Osteoblast (primary cell): Measurements from ENCODE around the gene PACS2. TPM values are rescaled to one million over a fixed set of nuclear protein-coding genes. Genes with fewer than 3 reads are reported as not detected.

Source experiments
- DNase-seq: peaks from one replicate; pipeline ENCODE4 v3.0.0; 2011; ENCODE audit warnings: low spot score, mixed read lengths; ENCODE audit not compliant: insufficient read length; ENCODE audit errors: missing footprints
- H2AFZ ChIP-seq: 2 replicates; pipeline ENCODE4 v1.6.0; 2011; ENCODE audit warnings: mild to moderate bottlenecking, low read length
- H3K27ac ChIP-seq: 2 replicates; pipeline ENCODE4 v1.5.1; 2011; ENCODE audit warnings: mild to moderate bottlenecking, low read depth, low read length, moderate library complexity
- H3K27me3 ChIP-seq: 2 replicates; pipeline ENCODE4 v1.6.0; 2012; ENCODE audit warnings: mild to moderate bottlenecking, control low read depth, inconsistent platforms, low read length, moderate library complexity; ENCODE audit not compliant: insufficient read depth
- H3K36me3 ChIP-seq: 2 replicates; pipeline ENCODE4 v1.5.1; 2011; ENCODE audit warnings: mild to moderate bottlenecking, low read length, control low read depth, moderate library complexity; ENCODE audit not compliant: insufficient read depth
- H3K4me1 ChIP-seq: 2 replicates; pipeline ENCODE4 v1.5.1; 2011; ENCODE audit warnings: mild to moderate bottlenecking, low read length, control low read depth, moderate library complexity; ENCODE audit not compliant: insufficient read depth
- H3K4me2 ChIP-seq: 2 replicates; pipeline ENCODE4 v1.6.0; 2011; ENCODE audit warnings: mild to moderate bottlenecking, low read length; ENCODE audit not compliant: insufficient read depth
- H3K4me3 ChIP-seq: fragments of 200-600 bp; sonication (generic); 3 replicates; pipeline ENCODE4 v1.5.1; 2012; ENCODE audit warnings: mild to moderate bottlenecking, low read length, inconsistent platforms; ENCODE audit not compliant: insufficient read depth
- H3K79me2 ChIP-seq: 2 replicates; pipeline ENCODE4 v1.6.0; 2012; ENCODE audit warnings: mild to moderate bottlenecking, low read length, control low read depth, inconsistent platforms; ENCODE audit not compliant: insufficient read depth
- H3K9me3 ChIP-seq: 2 replicates; pipeline ENCODE4 v1.5.1; 2011; ENCODE audit warnings: low read depth, low read length, control low read depth
- H4K20me1 ChIP-seq: 2 replicates; pipeline ENCODE4 v1.6.0; 2012; ENCODE audit warnings: mild to moderate bottlenecking, low read length, control low read depth; ENCODE audit not compliant: insufficient read depth
- total RNA-seq: library from RNA; depleted of rRNA; stranded (reverse); fragments of >200 nt; gene quantifications from 2 replicates; pipeline ENCODE4 v1.2.3, GENCODE V29; 2012
- TF ChIP-seq, protein P1 (sequence below): IDR thresholded peaks from 2 replicates; pipeline ENCODE4 v1.5.1; 2011; ENCODE audit warnings: mild to moderate bottlenecking, low read depth, low read length, moderate library complexity; ENCODE audit errors: extremely low read depth

PACS2 gene
- total RNA-seq, 1 donor, result 81.1 TPM

DNA sequence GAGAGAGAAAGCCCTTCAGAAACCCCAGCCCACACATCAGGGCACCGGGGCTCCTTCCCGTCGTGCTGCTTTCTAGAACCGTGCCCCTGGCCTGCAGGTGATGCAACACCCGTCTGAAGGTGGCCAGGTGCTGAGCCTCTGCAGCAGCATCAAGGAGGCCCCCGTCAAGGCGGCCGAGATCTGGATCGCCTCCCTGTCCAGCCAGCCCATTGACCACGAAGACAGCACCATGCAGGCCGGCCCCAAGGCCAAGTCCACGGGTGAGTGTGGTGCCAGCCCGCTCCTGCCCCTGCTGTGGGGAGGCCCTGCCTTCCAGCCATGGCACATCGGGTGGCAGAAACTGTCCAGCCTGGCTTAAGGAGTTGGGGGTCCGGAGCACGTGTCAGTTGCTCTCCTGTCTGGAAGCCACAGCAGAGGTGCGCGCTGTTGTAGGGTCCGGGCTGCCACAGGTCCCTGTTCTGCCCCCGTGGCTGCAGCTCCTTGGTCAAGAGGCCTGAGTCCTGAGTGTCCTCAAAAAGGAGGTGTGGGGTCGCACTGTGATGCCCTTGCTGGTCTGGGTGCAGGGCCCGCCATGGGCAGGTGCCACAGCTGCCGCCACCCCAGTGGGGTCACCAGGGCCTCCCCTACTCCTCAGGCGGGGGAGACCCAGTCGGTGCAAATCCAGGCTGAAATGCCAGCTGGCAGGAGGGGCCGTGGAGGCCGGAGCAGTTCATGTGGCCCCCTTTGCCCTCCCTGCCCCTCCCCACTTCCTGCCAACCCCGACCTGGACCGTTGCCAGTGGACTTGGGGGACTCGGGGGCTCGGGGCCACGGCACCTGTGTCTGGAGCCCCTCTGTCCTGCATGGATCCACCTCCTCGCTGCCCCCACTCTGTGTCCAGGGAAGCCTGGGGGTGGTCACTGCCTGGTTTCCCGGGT is 52.8 kb downstream of the PACS2 start:
- H3K79me2 ChIP-seq, result no peaks in the 10 kb centered on the region

DNA sequence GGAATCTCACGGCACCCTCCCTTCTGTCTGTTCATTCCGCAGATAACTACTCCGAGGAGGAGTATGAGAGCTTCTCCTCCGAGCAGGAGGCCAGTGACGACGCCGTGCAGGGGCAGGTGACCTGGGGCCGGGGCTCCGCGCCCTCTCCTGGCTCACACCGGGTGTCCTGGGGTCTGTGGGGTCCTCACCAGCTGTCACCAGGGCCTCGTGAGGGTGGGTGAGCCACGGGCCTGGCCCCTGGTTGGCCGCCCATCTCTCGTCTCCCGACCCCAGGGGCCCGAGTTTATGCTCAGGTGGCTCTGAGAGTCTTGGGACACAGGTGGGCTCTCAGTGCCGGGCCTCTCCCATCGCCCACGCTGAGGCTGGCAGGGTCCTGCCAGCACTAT is 53.5 kb downstream of the PACS2 start:
- DNase-seq, result no peak
- Histone ChIP-seq H3K27me3 (no peaks in the 10 kb centered on the region), H3K27ac (no peak overlapping the region), H3K9me3 (no peaks in the 10 kb centered on the region), H3K36me3 (peaks cover 4% of the 10 kb centered on the region), H3K4me1 (no peaks in the 10 kb centered on the region), H3K4me3 (no peak overlapping the region), H3K79me2 (no peaks in the 10 kb centered on the region), H4K20me1 (peaks cover 10% of the 10 kb centered on the region), H2AFZ (no peak overlapping the region), H3K4me2 (no peak overlapping the region)
- TF ChIP-seq, protein P1, sequence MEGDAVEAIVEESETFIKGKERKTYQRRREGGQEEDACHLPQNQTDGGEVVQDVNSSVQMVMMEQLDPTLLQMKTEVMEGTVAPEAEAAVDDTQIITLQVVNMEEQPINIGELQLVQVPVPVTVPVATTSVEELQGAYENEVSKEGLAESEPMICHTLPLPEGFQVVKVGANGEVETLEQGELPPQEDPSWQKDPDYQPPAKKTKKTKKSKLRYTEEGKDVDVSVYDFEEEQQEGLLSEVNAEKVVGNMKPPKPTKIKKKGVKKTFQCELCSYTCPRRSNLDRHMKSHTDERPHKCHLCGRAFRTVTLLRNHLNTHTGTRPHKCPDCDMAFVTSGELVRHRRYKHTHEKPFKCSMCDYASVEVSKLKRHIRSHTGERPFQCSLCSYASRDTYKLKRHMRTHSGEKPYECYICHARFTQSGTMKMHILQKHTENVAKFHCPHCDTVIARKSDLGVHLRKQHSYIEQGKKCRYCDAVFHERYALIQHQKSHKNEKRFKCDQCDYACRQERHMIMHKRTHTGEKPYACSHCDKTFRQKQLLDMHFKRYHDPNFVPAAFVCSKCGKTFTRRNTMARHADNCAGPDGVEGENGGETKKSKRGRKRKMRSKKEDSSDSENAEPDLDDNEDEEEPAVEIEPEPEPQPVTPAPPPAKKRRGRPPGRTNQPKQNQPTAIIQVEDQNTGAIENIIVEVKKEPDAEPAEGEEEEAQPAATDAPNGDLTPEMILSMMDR, result no peak

More for the DNA sequence above, 52.8 kb downstream of the PACS2 start:
- Histone ChIP-seq H3K4me1 (no peaks in the 10 kb centered on the region), H3K9me3 (no peaks in the 10 kb centered on the region), H3K27ac (no peak overlapping the region), H3K27me3 (no peaks in the 10 kb centered on the region), H3K36me3 (peaks cover 4% of the 10 kb centered on the region), H3K4me2 (no peak overlapping the region), H3K4me3 (no peak overlapping the region), H2AFZ (no peak overlapping the region), H4K20me1 (peaks cover 10% of the 10 kb centered on the region)
- TF ChIP-seq, protein P1, result no peak
- DNase-seq, result no peak

DNA sequence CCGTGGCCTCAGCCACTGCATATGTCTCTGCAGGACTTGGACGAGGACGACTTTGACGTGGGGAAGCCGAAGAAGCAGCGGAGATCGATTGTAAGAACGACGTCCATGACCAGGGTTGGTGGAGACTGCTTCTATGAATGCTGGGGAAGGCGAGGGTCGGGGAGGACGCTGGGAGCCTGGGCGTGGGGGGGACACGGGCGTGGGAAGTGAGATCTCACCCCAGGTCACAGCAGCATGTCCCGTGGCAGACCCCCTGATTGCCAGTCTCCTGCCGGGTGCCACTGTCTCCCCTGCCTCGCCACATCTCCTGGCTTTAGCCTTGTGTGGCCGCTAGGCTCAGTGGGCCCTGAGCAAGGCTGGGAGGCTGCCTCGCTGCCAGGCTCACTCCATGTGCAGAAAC is 53.9 kb downstream of the PACS2 start:
- Histone ChIP-seq H2AFZ (no peak overlapping the region), H4K20me1 (peaks cover 10% of the 10 kb centered on the region), H3K27me3 (no peaks in the 10 kb centered on the region), H3K4me2 (no peak overlapping the region), H3K9me3 (no peaks in the 10 kb centered on the region), H3K4me3 (no peak overlapping the region), H3K27ac (no peak overlapping the region), H3K4me1 (no peaks in the 10 kb centered on the region), H3K79me2 (no peaks in the 10 kb centered on the region), H3K36me3 (peaks cover 6% of the 10 kb centered on the region)
- no peak for DNase-seq
- TF ChIP-seq, protein P1, result no peak

DNA sequence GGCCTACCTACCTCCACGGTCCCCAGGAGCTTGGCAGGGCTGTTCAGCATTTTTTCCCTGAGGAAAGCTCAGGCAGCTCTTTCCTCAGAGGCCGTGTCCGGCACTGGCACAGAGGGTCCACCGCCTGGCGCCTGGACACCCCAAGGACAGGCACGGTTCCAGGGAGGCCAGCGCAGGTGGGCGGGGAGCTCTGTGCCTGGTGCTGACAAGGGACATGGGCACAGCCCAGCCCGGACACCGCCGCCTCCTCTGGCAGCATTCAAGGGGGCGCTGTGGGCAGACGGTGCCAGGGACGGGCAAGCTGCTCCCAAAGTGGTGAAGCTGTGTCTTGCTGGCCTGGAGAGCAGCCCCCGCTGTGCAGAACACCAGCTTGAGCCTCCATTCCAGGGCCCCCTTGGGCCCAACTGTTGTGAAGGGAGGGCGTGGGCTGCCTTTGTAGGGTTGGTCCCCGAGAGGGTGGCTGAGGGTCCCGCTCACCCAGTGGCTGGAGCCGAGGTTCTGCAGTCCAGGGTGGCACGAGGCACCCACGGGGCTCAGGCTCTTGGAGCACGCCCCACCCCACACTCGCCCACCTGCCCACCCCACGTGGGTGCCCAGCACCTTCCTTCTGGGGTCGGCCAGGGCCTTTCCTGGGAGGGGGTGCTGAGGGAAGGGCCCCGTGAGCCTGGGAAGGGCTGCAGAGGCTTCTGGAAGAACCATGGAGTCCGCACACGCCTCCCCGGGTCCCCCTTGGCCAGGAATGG is 54.5 kb downstream of the PACS2 start:
- Histone ChIP-seq H3K27ac (no peak overlapping the region), H3K4me1 (no peaks in the 10 kb centered on the region), H3K79me2 (no peaks in the 10 kb centered on the region), H3K4me2 (no peak overlapping the region), H3K9me3 (no peaks in the 10 kb centered on the region), H4K20me1 (peaks cover 10% of the 10 kb centered on the region), H3K27me3 (no peaks in the 10 kb centered on the region), H3K4me3 (no peak overlapping the region), H3K36me3 (peaks cover 6% of the 10 kb centered on the region), H2AFZ (no peak overlapping the region)
- DNase-seq, result no peak
- TF ChIP-seq, protein P1, result no peak
